HG03025 (cell line): ENCODE data around the gene CYSLTR1.
A peak's percentile ranks its signal among the peaks of the same experiment; 100 is the strongest.
"Not testable (repeated sequence)": the region's sequence is repeated elsewhere in the genome, so short reads cannot be mapped to it uniquely, and the experiment has no call there.

Experiments
- ATAC-seq: cut with Tn5 transposase; IDR thresholded peaks from one replicate; pipeline ENCODE4 v1.9.1; 2021; ENCODE audit warnings: mild to moderate bottlenecking, moderate library complexity; ENCODE audit not compliant: unreplicated experiment, low FRiP score

CYSLTR1 gene, protein sequence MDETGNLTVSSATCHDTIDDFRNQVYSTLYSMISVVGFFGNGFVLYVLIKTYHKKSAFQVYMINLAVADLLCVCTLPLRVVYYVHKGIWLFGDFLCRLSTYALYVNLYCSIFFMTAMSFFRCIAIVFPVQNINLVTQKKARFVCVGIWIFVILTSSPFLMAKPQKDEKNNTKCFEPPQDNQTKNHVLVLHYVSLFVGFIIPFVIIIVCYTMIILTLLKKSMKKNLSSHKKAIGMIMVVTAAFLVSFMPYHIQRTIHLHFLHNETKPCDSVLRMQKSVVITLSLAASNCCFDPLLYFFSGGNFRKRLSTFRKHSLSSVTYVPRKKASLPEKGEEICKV

DNA sequence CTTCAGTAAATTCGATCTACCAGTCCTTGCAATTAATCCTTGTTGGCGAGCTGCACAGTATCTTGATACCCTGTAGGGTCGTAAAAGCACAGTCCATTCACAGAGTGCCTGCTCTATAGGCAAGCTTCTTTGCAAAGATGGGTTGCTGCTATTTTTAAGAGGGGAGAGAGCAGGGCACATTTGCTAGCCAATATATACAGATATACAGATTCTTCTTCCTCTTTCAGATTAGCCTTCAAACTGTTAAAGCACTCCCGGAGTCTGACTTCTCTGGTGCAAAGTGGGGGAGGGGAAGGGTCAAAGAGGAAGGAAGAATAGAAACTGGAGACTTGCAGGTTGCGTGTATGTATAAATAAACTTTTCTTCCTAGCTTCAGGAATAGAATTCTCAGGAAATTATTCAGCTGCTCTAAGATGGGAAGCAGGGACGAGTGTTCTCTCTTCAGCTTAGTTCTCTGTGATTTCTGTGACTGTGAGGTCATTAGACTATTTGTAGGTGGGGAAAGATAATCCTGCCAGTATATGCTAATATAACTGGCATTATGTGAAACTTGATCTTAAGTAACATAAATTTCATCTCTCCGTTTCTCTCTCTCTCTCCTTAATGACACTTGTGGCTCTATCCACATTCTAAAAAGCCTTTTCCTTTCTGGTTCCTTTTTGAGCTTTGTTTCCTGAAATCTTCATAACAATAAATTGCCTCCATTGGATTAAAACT lies at the start of gene CYSLTR1:
TSS of gene CYSLTR1 (minus strand) at position 242 of the 717 bp plus-strand sequence. CDS start 53,865 bp downstream, outside the sequence.
- peak; percentile 46 for ATAC-seq

DNA sequence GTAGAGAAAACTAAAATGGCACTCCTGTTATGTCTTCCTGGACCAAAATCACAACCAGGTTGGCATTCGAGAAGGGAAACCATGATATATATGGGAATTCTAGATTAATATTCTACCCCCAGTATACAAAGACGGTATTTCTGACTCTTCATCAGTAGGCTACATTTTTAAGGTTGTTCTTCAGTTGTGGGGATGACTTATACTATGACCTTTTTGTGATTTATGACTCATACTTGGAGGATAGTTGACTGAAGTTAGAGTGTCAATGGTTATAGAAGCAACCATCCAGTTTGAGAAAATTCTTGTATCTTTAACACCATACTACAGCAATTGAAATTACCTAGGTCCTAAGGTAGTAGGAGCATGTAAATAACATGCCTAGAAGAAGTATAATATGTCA lies 49.8 kb upstream of the CYSLTR1 start:
- ATAC-seq, result no peak

DNA sequence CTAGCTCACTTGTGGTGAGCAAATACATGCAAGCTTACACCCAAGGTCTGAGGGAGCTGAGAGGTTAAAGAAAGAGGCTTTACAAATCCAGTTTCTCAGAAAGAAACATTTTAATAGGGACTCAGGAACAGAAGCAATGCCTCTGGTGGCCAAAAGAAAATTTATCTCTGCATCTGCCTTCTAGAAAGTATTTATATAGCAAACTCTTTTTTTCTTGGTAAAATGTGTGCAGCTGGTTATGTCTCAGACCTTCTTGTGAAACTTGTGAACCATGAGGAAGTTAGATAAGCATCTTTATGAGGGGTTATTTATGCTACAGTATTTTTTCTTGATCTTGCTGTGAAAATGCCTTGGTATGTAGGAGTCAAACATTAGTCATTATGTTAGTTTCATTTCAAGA lies 48.5 kb upstream of the CYSLTR1 start:
- ATAC-seq, result no peak

DNA sequence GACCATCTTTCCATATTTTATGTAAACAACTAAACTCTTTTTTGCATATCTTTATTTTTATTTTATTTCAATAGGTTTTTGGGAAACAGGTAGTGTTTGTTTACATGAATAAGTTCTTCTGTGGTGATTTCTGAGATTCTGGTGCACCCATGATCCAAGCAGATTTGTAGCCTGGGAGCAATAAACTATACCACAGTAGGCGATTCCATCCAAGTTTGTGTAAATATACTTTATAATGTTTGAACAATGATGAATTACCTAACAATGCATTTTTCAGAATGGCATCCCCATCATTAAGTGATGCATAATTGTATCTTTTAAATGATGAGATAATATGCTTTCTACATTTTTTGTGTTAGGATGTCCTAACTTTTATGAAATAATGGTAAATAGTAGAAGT lies 39.2 kb upstream of the CYSLTR1 start:
- ATAC-seq, result no peak

DNA sequence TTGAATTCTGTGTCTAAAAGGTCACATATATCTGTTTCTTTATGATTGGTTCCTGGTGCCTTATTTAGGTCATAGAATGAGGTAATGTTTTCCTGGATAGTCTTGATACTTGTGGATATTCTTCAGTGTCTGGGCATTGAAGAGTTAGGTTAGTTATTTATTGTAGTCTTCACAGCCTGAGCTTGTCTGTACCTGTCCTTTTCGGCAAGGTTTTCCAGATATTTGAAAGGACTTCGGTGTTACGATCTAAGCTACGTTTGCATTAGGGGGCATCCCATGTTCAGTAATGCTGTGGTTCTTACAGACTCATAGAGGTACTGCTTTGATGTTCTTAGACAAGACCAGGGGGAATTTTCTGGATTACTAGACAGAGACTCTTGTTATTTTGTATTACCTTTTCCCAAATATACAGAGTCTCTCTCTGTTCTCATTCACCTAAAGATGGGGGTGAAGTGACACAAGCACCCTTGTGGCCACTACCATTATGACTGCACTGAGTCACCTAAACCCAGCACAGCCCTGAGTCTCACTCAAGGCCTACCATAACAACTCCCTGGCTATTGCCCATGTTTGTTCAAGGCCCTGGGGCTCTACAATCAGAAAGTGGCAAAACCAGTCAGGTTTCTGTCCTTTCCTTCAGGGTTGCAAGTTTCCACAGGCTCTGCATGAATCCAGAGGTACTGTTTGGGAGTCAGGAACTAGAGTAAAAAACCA lies 30.1 kb upstream of the CYSLTR1 start:
- no peak for ATAC-seq

GRCh38 chrX:78333521-78333920 lies 6.1 kb upstream of the CYSLTR1 start:
- ATAC-seq, result peak; percentile 64

- ATAC-seq, result no peak
Observed at GRCh38 chrX:78331708-78332107, 4.3 kb upstream of the CYSLTR1 start.

DNA sequence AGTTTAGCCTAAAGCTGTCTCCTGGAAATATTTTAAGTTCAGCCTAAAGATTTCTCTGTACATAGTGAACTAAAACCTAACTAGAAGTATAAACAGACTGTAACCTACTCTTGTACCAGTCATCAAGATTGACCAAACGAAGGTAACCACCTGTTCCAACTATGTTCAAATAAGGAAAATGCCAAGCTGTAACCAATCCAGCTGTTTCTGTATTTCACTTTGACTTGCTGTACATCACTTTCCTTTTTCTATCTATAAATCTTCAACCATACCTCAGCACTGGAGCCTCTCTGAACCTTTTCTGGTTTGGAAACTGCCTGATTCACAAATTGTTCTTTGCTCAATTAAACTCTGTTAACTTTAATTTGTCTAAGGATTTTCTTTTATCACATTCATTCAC lies 3.1 kb upstream of the CYSLTR1 start:
- ATAC-seq, result no peak

DNA sequence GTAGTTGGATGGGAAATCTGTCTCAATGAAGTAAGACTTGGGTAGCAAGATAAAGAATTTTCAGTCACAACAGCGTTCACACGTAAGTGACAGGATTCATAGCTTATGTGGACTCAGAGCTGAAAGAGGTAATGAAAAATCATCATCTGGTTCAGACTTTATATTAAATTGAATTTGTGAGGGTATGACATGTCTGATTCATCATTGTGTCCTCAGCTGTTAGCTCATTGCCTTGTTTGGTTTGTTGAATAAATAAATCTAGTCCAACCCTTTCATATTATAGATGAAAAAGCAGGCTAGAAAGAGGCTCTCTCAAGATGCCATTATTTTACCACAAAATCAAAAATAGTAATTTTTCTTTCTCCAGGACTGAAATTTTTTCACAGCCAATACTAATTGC lies 2.7 kb upstream of the CYSLTR1 start:
- no peak for ATAC-seq

GRCh38 chrX:78329486-78329885 lies 2.1 kb upstream of the CYSLTR1 start:
- ATAC-seq, result no peak

GRCh38 chrX:78326401-78326800 lies 1.0 kb downstream of the CYSLTR1 start:
- no peak for ATAC-seq

GRCh38 chrX:78322863-78323262 lies 4.5 kb downstream of the CYSLTR1 start:
- ATAC-seq, result no peak

DNA sequence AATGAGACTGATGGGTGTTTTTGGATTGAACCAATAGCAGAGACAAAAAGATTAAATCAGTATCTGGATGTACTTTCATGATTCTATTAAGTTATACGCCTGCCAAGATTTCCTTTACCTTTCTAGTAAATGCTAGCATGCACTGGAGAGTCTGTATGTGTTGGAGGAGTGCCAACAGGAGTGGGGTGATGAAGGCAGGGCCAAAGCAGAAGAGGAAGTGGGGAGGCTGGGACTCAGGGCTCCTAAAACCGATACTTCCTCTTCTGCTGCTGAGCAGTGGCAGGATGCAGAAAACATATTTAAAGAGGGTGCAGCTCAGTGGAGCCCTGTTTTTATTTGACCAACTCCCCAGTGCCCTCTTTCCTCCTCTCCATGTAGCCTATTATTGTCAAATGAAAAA lies 5.6 kb downstream of the CYSLTR1 start:
- peak; percentile 93 for ATAC-seq

DNA sequence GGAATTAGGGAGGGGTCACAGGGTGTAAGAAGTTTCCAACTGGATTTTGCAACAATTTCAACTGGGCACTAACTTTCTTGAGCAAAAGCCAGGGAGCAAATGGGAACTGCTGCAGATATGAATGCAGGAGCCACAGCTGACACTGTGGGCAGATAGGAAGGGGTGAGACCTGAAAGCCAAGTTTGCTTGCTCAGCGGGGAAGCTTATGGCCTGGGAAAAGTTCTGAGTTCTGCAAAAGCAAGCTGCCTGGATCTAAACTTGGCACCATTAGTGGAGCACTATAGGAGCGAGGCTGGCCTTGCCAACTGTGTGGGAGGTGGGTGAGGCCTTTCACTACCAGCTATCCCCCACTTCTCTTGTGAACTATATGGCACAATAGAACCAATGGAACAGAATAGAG lies 11.1 kb downstream of the CYSLTR1 start:
- ATAC-seq, result no peak

GRCh38 chrX:78315745-78316144 lies 11.7 kb downstream of the CYSLTR1 start:
- ATAC-seq, result no peak

GRCh38 chrX:78314561-78314960 lies 12.8 kb downstream of the CYSLTR1 start:
- no peak for ATAC-seq

DNA sequence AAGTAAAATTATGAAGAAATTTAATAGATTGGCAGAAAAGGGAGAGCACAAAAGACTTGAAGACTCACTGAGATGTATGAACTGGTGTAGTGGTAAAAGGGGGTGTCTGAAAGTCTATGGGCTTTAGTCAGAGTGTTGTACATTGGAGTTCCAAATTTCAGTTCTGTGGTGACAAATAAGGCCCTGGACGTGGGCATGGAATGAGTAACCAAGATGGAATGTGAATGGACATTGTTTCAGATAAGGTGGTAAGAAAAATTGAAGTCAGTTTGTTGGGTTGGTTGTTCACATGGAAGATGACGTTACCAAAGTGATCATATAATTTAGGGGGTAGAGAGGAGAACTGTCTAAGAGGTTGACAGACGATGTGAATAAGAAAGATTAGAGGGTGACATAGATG lies 13.9 kb downstream of the CYSLTR1 start:
- no peak for ATAC-seq

DNA sequence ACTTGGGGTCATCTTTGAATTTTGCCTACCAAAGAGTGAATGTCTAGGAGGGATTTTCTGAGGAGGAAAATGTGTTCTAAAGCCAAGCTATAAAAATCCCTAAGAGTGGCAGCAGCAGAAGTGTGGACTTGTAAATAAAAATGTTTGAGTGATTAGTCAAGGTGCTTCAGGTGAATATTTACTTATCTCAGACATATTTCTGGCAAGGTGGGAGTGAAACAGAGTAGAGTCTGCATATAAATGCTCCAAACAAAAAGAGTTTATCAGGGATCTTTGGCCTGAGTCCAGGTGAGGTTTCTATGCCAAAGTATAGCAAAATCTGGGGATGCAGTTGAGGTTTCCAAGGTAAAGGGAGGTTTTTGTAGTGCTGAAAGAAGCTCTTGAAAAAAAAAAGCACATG lies 19.7 kb downstream of the CYSLTR1 start:
- ATAC-seq, result no peak

DNA sequence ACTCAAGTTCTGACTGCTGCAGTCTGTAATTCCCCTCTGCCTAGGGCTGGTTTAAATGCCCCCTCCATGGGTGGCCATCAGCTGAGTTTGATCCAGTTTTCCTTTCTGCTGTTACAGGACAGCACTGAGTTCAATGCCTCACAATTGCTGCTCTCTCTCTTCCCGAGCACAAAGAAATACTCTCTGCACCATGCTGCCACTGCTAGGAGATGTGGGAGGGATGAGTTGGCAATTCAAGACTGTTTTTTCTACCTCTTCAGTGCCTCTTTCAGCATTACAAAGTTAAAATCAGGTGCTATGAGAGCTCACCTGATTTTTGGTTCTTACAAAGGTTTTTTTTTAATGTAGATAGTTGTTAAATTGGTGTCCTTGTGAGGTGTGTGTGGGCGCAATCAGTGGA lies 24.3 kb downstream of the CYSLTR1 start:
- no peak for ATAC-seq

DNA sequence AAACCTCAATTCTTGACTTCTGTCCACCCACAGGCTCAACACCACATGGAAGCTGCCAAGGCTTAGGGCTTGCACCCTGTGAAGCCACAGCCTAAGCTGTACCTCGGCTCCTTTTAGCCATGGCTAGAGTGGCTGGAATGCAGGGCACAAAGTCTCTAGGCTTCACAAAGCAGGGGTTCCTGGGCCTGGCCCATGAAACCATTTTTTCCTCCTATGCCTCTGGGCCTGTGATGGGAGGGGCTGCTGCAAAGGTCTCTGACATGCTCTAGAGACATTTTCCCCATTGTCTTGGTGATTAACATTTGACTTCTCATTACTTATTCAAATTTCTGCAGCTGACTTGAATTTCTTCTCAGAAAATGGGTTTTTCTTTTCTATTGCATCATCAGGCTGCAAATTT lies 26.5 kb downstream of the CYSLTR1 start:
- ATAC-seq, result not testable (repeated sequence)

DNA sequence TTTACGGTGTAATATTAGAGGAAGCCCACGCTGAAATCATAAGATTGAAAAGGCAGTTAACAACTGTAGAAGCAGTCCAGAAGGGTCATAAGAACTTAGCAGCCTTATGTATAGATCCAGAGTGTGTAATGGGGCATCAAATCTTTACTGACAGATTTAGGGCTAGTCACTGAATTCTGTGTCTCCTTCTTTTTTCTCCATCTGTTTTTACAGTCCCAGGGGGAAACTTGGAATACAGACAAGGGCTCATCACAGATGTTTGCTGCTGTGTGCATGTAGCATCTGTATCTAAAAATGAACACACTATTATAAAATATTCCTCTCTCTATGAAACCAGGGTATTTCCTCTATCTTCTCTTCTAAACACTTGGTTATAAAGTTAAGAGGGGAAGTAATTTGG lies 43.9 kb downstream of the CYSLTR1 start:
- no peak for ATAC-seq
